Prostate gland (tissue), 2 donors: ENCODE measurements around the gene INPP5E.

Experiments used
- POLR2A ChIP-seq: fragments of 450-650 bp; IDR thresholded peaks from one replicate; pipeline ENCODE4 v1.6.1; 2016; ENCODE audit warnings: antibody characterized with exemption, mild to moderate bottlenecking
- TF ChIP-seq, protein P1 (sequence below), 4 experiments: fragments of 200-600 bp in 2 of 4; fragments of 450-650 bp in 2 of 4; sonication (generic) in 2 of 4; IDR thresholded peaks; 1 replicate in 3 of 4; 2 replicates in 1 of 4; pipeline ENCODE4 v1.5.1; 2016 to 2019; ENCODE audit warnings: antibody characterized with exemption in 4 of 4, mild to moderate bottlenecking in 2 of 4, moderate library complexity in 2 of 4

- TF ChIP-seq, protein P1, sequence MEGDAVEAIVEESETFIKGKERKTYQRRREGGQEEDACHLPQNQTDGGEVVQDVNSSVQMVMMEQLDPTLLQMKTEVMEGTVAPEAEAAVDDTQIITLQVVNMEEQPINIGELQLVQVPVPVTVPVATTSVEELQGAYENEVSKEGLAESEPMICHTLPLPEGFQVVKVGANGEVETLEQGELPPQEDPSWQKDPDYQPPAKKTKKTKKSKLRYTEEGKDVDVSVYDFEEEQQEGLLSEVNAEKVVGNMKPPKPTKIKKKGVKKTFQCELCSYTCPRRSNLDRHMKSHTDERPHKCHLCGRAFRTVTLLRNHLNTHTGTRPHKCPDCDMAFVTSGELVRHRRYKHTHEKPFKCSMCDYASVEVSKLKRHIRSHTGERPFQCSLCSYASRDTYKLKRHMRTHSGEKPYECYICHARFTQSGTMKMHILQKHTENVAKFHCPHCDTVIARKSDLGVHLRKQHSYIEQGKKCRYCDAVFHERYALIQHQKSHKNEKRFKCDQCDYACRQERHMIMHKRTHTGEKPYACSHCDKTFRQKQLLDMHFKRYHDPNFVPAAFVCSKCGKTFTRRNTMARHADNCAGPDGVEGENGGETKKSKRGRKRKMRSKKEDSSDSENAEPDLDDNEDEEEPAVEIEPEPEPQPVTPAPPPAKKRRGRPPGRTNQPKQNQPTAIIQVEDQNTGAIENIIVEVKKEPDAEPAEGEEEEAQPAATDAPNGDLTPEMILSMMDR (IDR thresholded peaks at IDR 0.05), result no peak
- TF ChIP-seq POLR2A, result no peak
These were observed 16.8 kb downstream of the INPP5E start for GRCh38 chr9:136422876-136423275.
